Airway epithelial cell (primary cell): ENCODE results near the gene TBC1D3L. TPM values are rescaled to one million over a fixed set of nuclear protein-coding genes. Genes with fewer than 3 reads are reported as not detected.

Source experiments
- total RNA-seq: library from RNA; depleted of rRNA; stranded (reverse); fragments of >200 nt; gene quantifications from 2 replicates; pipeline ENCODE4 v1.2.3, GENCODE V29; 2015

The TBC1D3L gene
- total RNA-seq: 2.4 and 4.2 TPM in 2 replicates

GRCh38 chr17:37988960-37989359 is at the start of gene TBC1D3L:
Gene TBC1D3L (minus strand): TSS chr17:37989060. CDS start chr17:37987520, 1,540 bp downstream.

GRCh38 chr17:38003676-38004075 is 14.8 kb upstream of the TBC1D3L start, which contains the start of gene TBC1D3D:
Gene TBC1D3D (plus strand): TSS chr17:38003976. CDS start chr17:38005561, 1,585 bp downstream.

Other genes starting within 250 kb of the TBC1D3L start
- 0.05 and 0.21 TPM in 2 replicates for gene HNF1B, start 244.0 kb downstream of the TBC1D3L start, total RNA-seq
- not detected in 2 replicates for gene TBC1D3K, start 64.6 kb downstream of the TBC1D3L start, total RNA-seq
- gene TBC1D3D, start 14.9 kb upstream of the TBC1D3L start, total RNA-seq: not detected in 2 replicates
- gene TBC1D3C, start 79.6 kb upstream of the TBC1D3L start, total RNA-seq: not detected in 2 replicates
- not detected in 2 replicates for gene TBC1D3E, start 138.9 kb upstream of the TBC1D3L start, total RNA-seq
- not detected in 2 replicates for gene TBC1D3, start 203.5 kb upstream of the TBC1D3L start, total RNA-seq